Fibroblast of the conjunctiva (primary cell): Measurements from ENCODE around the gene ACKR4.

Experiments
- DNase-seq: peaks from one replicate; pipeline ENCODE4 v3.0.0-alpha.2; 2010; ENCODE audit warnings: low read depth

Gene ACKR4

GRCh38 chr3:132641837-132642538 lies 44.9 kb downstream of the ACKR4 start:
- peak; percentile 38 for DNase-seq

- no peak for DNase-seq
Measured at GRCh38 chr3:132642539-132642847, 45.4 kb downstream of the ACKR4 start.

GRCh38 chr3:132643366-132643765 lies 46.3 kb downstream of the ACKR4 start:
- no peak for DNase-seq

- DNase-seq: no peak
Measured at GRCh38 chr3:132645058-132645457, 48.0 kb downstream of the ACKR4 start.

GRCh38 chr3:132650153-132650552 lies 53.1 kb downstream of the ACKR4 start:
- DNase-seq: no peak
